ENCODE measurements around the gene ANP32B.
"Not testable (repeated sequence)": the region's sequence is repeated elsewhere in the genome, so short reads cannot be mapped to it uniquely, and the experiment has no call there.

The ANP32B gene

GRCh38 chr9:97982683-97983588 lies at the start of gene ANP32B:
ANP32B (plus strand) TSS chr9:97983341; CDS start chr9:97983556, 215 bp downstream.
- peak; percentile 79 for DNase-seq (ENCODE audit: low read depth)

- no peak for DNase-seq (ENCODE audit: low read depth)
Measured at GRCh38 chr9:97934321-97935115, 48.6 kb upstream of the ANP32B start.

GRCh38 chr9:97935276-97935675 lies 47.9 kb upstream of the ANP32B start:
- DNase-seq (ENCODE audit: low read depth), result no peak

GRCh38 chr9:97936998-97937397 lies 46.1 kb upstream of the ANP32B start:
- DNase-seq (ENCODE audit: low read depth), result no peak

- DNase-seq (ENCODE audit: low read depth), result no peak
Measured at GRCh38 chr9:97938081-97938644, 45.0 kb upstream of the ANP32B start, which contains the start of gene HEMGN. HEMGN (minus strand) TSS chr9:97938172; CDS start chr9:97938136, 36 bp downstream.

- DNase-seq (ENCODE audit: low read depth), result no peak
Measured at GRCh38 chr9:97940233-97940632, 42.9 kb upstream of the ANP32B start.

- DNase-seq (ENCODE audit: low read depth), result no peak
Measured at GRCh38 chr9:97940741-97941140, 42.4 kb upstream of the ANP32B start.

GRCh38 chr9:97941323-97941722 lies 41.8 kb upstream of the ANP32B start:
- no peak for DNase-seq (ENCODE audit: low read depth)

- no peak for DNase-seq (ENCODE audit: low read depth)
Measured at GRCh38 chr9:97943308-97943855, 39.8 kb upstream of the ANP32B start.

GRCh38 chr9:97944612-97945011 lies 38.5 kb upstream of the ANP32B start:
- DNase-seq (ENCODE audit: low read depth), result no peak

- not testable (repeated sequence) for DNase-seq (ENCODE audit: low read depth)
Measured at GRCh38 chr9:97945470-97945869, 37.7 kb upstream of the ANP32B start.

GRCh38 chr9:97947094-97947493 lies 36.0 kb upstream of the ANP32B start:
- DNase-seq (ENCODE audit: low read depth), result not testable (repeated sequence)

GRCh38 chr9:97950873-97951272 lies 32.3 kb upstream of the ANP32B start:
- DNase-seq (ENCODE audit: low read depth), result not testable (repeated sequence)

GRCh38 chr9:97954550-97954989 lies 28.6 kb upstream of the ANP32B start:
- no peak for DNase-seq (ENCODE audit: low read depth)

- no peak for DNase-seq (ENCODE audit: low read depth)
Measured at GRCh38 chr9:97956331-97956730, 26.8 kb upstream of the ANP32B start.

GRCh38 chr9:97958812-97959511 lies 24.2 kb upstream of the ANP32B start:
- no peak for DNase-seq (ENCODE audit: low read depth)

GRCh38 chr9:97959585-97959984 lies 23.6 kb upstream of the ANP32B start:
- no peak for DNase-seq (ENCODE audit: low read depth)

- DNase-seq (ENCODE audit: low read depth), result not testable (repeated sequence)
Measured at GRCh38 chr9:97960678-97961328, 22.3 kb upstream of the ANP32B start.

- no peak for DNase-seq (ENCODE audit: low read depth)
Measured at GRCh38 chr9:97961361-97961760, 21.8 kb upstream of the ANP32B start.

- DNase-seq (ENCODE audit: low read depth), result no peak
Measured at GRCh38 chr9:97962136-97962535, 21.0 kb upstream of the ANP32B start.

GRCh38 chr9:97962575-97962974 lies 20.6 kb upstream of the ANP32B start:
- no peak for DNase-seq (ENCODE audit: low read depth)

Data from stimulated activated CD8-positive, alpha-beta memory T cell treated with anti-CD3 and anti-CD28 coated beads, Interleukin-7, amount 100 ng/mL, for 24 hours (primary cell).